Hepatocyte (in vitro differentiated cells): ENCODE data around the gene PERCC1. TPM values are rescaled to one million over a fixed set of nuclear protein-coding genes. Genes with fewer than 3 reads are reported as not detected.

Experiments used
- DNase-seq: peaks from one replicate; pipeline ENCODE4 v3.0.0-alpha.2; 2016; ENCODE audit warnings: low spot score
- H2AFZ ChIP-seq: fragments of 200-600 bp; sonication (generic); 2 replicates; pipeline ENCODE4 v1.6.0; 2016; ENCODE audit warnings: antibody characterized with exemption, mild to moderate bottlenecking
- H3K27ac ChIP-seq: fragments of 200-600 bp; sonication (generic); 2 replicates; pipeline ENCODE4 v1.5.1; 2016; ENCODE audit warnings: mild to moderate bottlenecking
- H3K27me3 ChIP-seq: fragments of 200-600 bp; sonication (generic); 2 replicates; pipeline ENCODE4 v1.6.1; 2016
- H3K36me3 ChIP-seq: fragments of 200-600 bp; sonication (generic); replicated peaks from 2 replicates; pipeline ENCODE4 v1.5.1; 2016; ENCODE audit warnings: low read depth; ENCODE audit not compliant: insufficient read depth
- H3K4me1 ChIP-seq: fragments of 200-600 bp; sonication (generic); 2 replicates; pipeline ENCODE4 v1.5.1; 2016; ENCODE audit warnings: mild to moderate bottlenecking, moderate library complexity; ENCODE audit not compliant: insufficient read depth
- H3K4me2 ChIP-seq: fragments of 200-600 bp; sonication (generic); 2 replicates; pipeline ENCODE4 v1.6.0; 2016
- H3K4me3 ChIP-seq: fragments of 200-600 bp; sonication (generic); 2 replicates; pipeline ENCODE4 v1.5.1; 2016; ENCODE audit warnings: mild to moderate bottlenecking
- H3K79me2 ChIP-seq: fragments of 200-600 bp; sonication (generic); 2 replicates; pipeline ENCODE4 v1.6.0; 2017; ENCODE audit warnings: mild to moderate bottlenecking
- H3K9me2 ChIP-seq: fragments of 200-600 bp; sonication (generic); replicated peaks from 2 replicates; pipeline ENCODE4 v1.6.0; 2017; ENCODE audit warnings: mild to moderate bottlenecking; ENCODE audit not compliant: insufficient read depth
- H3K9me3 ChIP-seq: fragments of 200-600 bp; sonication (generic); 2 replicates; pipeline ENCODE4 v1.5.1; 2016; ENCODE audit warnings: low read depth, mild to moderate bottlenecking
- H4K20me1 ChIP-seq: fragments of 200-600 bp; sonication (generic); 2 replicates; pipeline ENCODE4 v1.6.0; 2016; ENCODE audit warnings: mild to moderate bottlenecking; ENCODE audit not compliant: insufficient read depth, poor library complexity, severe bottlenecking
- CTCF ChIP-seq: fragments of 200-600 bp; sonication (generic); IDR thresholded peaks from 2 replicates; pipeline ENCODE4 v1.5.1; 2016; ENCODE audit warnings: antibody characterized with exemption, mild to moderate bottlenecking; ENCODE audit not compliant: poor library complexity
- EZH2 ChIP-seq: fragments of 200-600 bp; sonication (generic); IDR thresholded peaks from 2 replicates; pipeline ENCODE4 v1.6.1; 2016; ENCODE audit warnings: antibody characterized with exemption, mild to moderate bottlenecking, borderline replicate concordance
- EZH2phosphoT487 ChIP-seq: fragments of 200-600 bp; sonication (generic); IDR thresholded peaks from one replicate; pipeline ENCODE4 v1.6.1; 2018; ENCODE audit warnings: antibody characterized with exemption, mild to moderate bottlenecking, low read depth, moderate library complexity; ENCODE audit not compliant: unreplicated experiment, severe bottlenecking
- WGBS: methylation state at CpG from one replicate; pipeline ENCODE4 v1.1.6; 2016; ENCODE audit warnings: low lambda C conversion rate; ENCODE audit errors: missing lambda C conversion rate; 5-methylcytosine and 5-hydroxymethylcytosine counted together
- polyA plus RNA-seq: library from polyadenylated mRNA; unstranded; fragments of >200 nt; fragmentation: Nextera tagmentation; extraction: Ambion mirVana; gene quantifications from 2 replicates; pipeline ENCODE4 v1.2.1, GENCODE V29; 2016
- total RNA-seq: library from RNA; depleted of rRNA; stranded (reverse); fragments of >200 nt; gene quantifications from 2 replicates; pipeline ENCODE4 v1.2.3, GENCODE V29; 2014

PERCC1 gene
- total and polyA plus RNA-seq, 2 experiments from 2014 or later: 2.5 TPM; not detected in 1

GRCh38 chr16:1412847-1413246 is 18.0 kb upstream of the PERCC1 start:
- Histone ChIP-seq H4K20me1 (no peaks in the 10 kb centered on the region), H3K79me2 (peaks cover 36% of the 10 kb centered on the region), H2AFZ (no peak overlapping the region), H3K36me3 (no peaks in the 10 kb centered on the region), H3K27me3 (no peaks in the 10 kb centered on the region), H3K4me2 (no peak overlapping the region), H3K4me1 (peaks cover 10% of the 10 kb centered on the region), H3K4me3 (no peak overlapping the region), H3K27ac (no peak overlapping the region), H3K9me2 (no peaks in the 10 kb centered on the region), H3K9me3 (no peaks in the 10 kb centered on the region)
- 94% methylated on average over 2 of the region's 2 CpGs for WGBS
- no peak for DNase-seq
- no peak for TF ChIP-seq EZH2
- no peak for TF ChIP-seq EZH2phosphoT487
- TF ChIP-seq CTCF: no peak

DNA sequence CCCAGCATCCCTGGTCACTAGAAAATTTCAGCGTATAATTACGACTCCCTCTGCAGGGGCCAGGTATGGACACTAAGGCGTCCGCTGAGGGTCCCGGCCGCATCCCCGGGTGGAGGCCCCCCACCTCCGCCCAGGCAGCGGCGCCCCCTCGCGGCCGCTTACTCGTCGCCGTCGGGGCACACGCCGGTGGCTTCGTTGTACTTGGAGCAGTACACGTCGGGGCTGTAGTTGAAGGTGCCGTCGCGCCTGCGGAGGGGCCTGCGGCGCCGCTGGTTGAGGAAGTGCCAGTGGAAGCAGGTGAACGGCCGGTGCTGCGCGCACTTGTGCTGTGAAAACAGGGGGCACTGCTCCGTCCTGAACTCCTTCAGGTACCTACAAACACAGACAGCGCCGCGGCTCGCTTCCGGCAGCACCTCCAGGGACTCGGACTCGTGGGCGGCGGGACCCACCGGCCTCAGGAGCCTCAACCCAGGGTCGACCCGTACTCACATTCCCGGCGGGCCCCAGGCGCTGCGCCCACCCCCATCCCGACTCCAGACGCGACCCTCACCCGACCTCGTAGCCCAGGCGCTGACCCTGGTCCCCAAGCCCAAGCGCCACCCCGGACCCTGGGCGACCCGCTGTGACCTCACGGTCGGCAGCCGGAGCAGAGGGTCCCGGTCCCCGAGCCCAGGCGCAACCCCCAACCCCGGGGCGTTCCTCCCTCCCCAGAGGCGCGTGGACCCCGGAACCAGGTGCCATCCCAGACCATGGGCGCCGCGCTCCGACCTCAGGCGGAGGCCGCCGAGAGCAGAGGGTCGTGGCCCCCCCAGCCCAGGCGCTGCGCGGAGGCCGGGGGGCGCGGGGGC is 17.0 kb upstream of the PERCC1 start:
- TF ChIP-seq EZH2phosphoT487 (no peak), CTCF (peak; percentile 74)
- peak; percentile 80 for DNase-seq
- no peaks in the 10 kb centered on the region for H4K20me1 ChIP-seq
- H3K9me2 ChIP-seq: no peaks in the 10 kb centered on the region
- H3K4me1 ChIP-seq: peaks cover 7% of the 10 kb centered on the region
- H3K79me2 ChIP-seq: peaks cover 39% of the 10 kb centered on the region
- H3K27me3 ChIP-seq: no peaks in the 10 kb centered on the region
- no peaks in the 10 kb centered on the region for H3K9me3 ChIP-seq
- H3K27ac ChIP-seq: peak overlapping the region; percentile 80
- H3K4me2 ChIP-seq: peak overlapping the region; percentile 97
- H3K4me3 ChIP-seq: peak overlapping the region; percentile 96
- 6% methylated on average over 64 of the region's 85 CpGs for WGBS
- H2AFZ ChIP-seq: peak overlapping the region; percentile 81
- H3K36me3 ChIP-seq: no peaks in the 10 kb centered on the region

- H3K36me3 ChIP-seq: no peaks in the 10 kb centered on the region
- H3K27me3 ChIP-seq: no peaks in the 10 kb centered on the region
- DNase-seq: peak; percentile 89
- H3K4me2 ChIP-seq: peak within 1 kb of the TSS; percentile 97
- H3K79me2 ChIP-seq: peaks cover 42% of the 10 kb centered on the region
- peak within 1 kb of the TSS; percentile 96 for H3K4me3 ChIP-seq
- peaks cover 14% of the 10 kb centered on the region for H3K4me1 ChIP-seq
- H3K9me2 ChIP-seq: no peaks in the 10 kb centered on the region
- peak within 1 kb of the TSS; percentile 93 for H3K27ac ChIP-seq
- peak within 1 kb of the TSS; percentile 94 for H2AFZ ChIP-seq
- 19% methylated on average over 7 of the region's 72 CpGs for WGBS
- H3K9me3 ChIP-seq: no peaks in the 10 kb centered on the region
- H4K20me1 ChIP-seq: no peaks in the 10 kb centered on the region
- TF ChIP-seq EZH2 (no peak), CTCF (no peak), EZH2phosphoT487 (no peak)
Observed at GRCh38 chr16:1414532-1415260, 16.2 kb upstream of the PERCC1 start, which contains the start of gene UNKL. UNKL (minus strand) TSS chr16:1414704; CDS start chr16:1414691, 13 bp downstream.
